Progenitor cell of endocrine pancreas (in vitro differentiated cells): ENCODE data around the gene STX8. TPM values are rescaled to one million over a fixed set of nuclear protein-coding genes. Genes with fewer than 3 reads are reported as not detected.
"Not testable (repeated sequence)": the region's sequence is repeated elsewhere in the genome, so short reads cannot be mapped to it uniquely, and the experiment has no call there.

Experiments used
- DNase-seq: peaks from one replicate; pipeline ENCODE4 v3.0.0; 2021; ENCODE audit warnings: low spot score; ENCODE audit not compliant: unreplicated experiment
- H3K27ac Mint-ChIP-seq: 2 replicates; pipeline ENCODE4 v1.8.0; 2021; ENCODE audit warnings: mild to moderate bottlenecking, moderate library complexity, mixed read lengths
- H3K27me3 Mint-ChIP-seq: 2 replicates; pipeline ENCODE4 v1.8.0; 2021; ENCODE audit warnings: mixed read lengths
- H3K36me3 Mint-ChIP-seq: 2 replicates; pipeline ENCODE4 v1.8.0; 2022; ENCODE audit warnings: mixed read lengths; ENCODE audit not compliant: insufficient read depth
- H3K4me1 Mint-ChIP-seq: 2 replicates; pipeline ENCODE4 v1.8.0; 2021; ENCODE audit warnings: low read depth, mixed read lengths
- H3K4me3 Mint-ChIP-seq: 2 replicates; pipeline ENCODE4 v1.8.0; 2021; ENCODE audit warnings: low read depth, mild to moderate bottlenecking, moderate library complexity, mixed read lengths
- H3K9me3 Mint-ChIP-seq: 2 replicates; pipeline ENCODE4 v1.8.0; 2021; ENCODE audit warnings: low read depth, mixed read lengths
- CTCF ChIP-seq: fragments of 200-600 bp; sonication (generic); IDR thresholded peaks from one replicate; pipeline ENCODE4 v1.5.0; 2021; ENCODE audit warnings: antibody characterized with exemption, mild to moderate bottlenecking; ENCODE audit not compliant: unreplicated experiment
- total RNA-seq: library from RNA; stranded (reverse); gene quantifications from 2 replicates; pipeline ENCODE4 v1.2.1, GENCODE V29; 2021

Gene STX8
- total RNA-seq, 1 donor from 2014 or later = 63.4 TPM

GRCh38 chr17:9363440-9364350 is 211.9 kb downstream of the STX8 start:
- Mint-ChIP-seq H3K36me3 (no peaks in the 10 kb centered on the region), H3K27me3 (no peaks in the 10 kb centered on the region), H3K9me3 (no peaks in the 10 kb centered on the region), H3K4me1 (peaks cover 29% of the 10 kb centered on the region), H3K4me3 (no peak overlapping the region), H3K27ac (no peak overlapping the region)
- DNase-seq = no peak
- TF ChIP-seq CTCF = no peak

DNA sequence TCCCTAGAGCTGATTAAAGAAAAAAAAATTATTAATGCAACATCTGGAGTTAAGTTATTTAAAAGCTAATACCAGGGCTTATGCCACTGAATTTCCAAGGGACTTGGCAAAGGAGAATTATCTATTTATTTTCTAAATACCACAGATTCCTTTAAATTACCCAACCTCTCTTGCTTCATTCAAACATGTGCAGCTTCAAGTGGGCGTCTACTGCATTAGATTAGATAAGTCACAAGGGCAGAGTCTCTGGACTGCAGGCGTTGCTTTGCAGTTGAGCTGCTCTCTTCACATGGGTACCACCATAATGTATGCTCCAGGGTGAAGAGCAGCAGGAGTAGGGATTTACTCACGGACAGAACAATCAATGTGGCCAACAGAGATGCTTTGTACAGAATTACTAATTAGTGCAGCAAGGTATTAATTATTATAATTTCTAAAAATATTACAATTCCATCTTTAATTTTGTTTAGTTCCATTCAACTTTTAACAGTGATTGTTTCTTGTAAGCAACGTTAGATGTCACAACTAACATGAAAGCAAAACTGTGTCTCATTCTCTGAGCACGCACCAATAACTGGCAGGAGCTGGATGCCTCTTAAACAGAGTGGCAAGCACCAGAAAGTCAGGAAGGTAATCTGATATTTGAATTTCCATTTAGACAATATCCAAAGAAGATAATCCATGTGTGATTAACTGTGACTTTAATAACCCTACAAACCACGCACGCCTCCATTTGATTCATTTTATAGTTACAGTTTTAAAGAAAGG is 214.2 kb downstream of the STX8 start:
- DNase-seq = no peak
- Mint-ChIP-seq H3K27me3 (no peaks in the 10 kb centered on the region), H3K36me3 (no peaks in the 10 kb centered on the region), H3K4me3 (no peak overlapping the region), H3K9me3 (no peaks in the 10 kb centered on the region), H3K27ac (no peak overlapping the region), H3K4me1 (peaks cover 26% of the 10 kb centered on the region)
- no peak for TF ChIP-seq CTCF

DNA sequence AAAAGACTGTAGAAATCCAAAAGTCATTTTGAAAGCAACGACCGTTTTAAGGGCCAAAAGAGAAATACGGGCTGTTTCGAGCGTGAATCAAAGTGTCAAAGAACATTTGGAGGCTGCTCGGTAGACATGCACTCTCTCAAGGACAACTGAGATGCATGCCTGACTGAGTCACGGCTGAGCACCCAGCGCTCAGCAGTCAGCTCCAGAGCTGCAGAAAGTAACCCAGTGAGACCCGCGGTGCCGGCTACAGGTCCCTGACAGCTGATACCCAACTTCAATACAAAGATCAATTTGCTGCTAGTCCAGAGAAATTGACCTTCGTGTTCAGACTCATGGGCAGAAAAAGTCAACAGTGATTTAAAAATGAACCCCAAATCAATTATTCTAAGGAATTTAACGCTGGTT is 214.9 kb downstream of the STX8 start:
- Mint-ChIP-seq H3K36me3 (no peaks in the 10 kb centered on the region), H3K4me1 (peaks cover 26% of the 10 kb centered on the region), H3K27me3 (no peaks in the 10 kb centered on the region), H3K9me3 (no peaks in the 10 kb centered on the region), H3K27ac (peak overlapping the region; percentile 59), H3K4me3 (peak overlapping the region; percentile 29)
- no peak for TF ChIP-seq CTCF
- no peak for DNase-seq

- no peak for DNase-seq
- TF ChIP-seq CTCF = no peak
- no peaks in the 10 kb centered on the region for H3K27me3 Mint-ChIP-seq
- H3K4me3 Mint-ChIP-seq = no peak overlapping the region
- no peaks in the 10 kb centered on the region for H3K36me3 Mint-ChIP-seq
- H3K27ac Mint-ChIP-seq = no peak overlapping the region
- H3K9me3 Mint-ChIP-seq = no peaks in the 10 kb centered on the region
- peaks cover 13% of the 10 kb centered on the region for H3K4me1 Mint-ChIP-seq
Observed at GRCh38 chr17:9356488-9356911, 219.1 kb downstream of the STX8 start.

- Mint-ChIP-seq H3K4me3 (no peak overlapping the region), H3K4me1 (peaks cover 8% of the 10 kb centered on the region), H3K9me3 (no peaks in the 10 kb centered on the region), H3K27me3 (no peaks in the 10 kb centered on the region), H3K27ac (no peak overlapping the region), H3K36me3 (no peaks in the 10 kb centered on the region)
- no peak for TF ChIP-seq CTCF
- no peak for DNase-seq
Observed at GRCh38 chr17:9355846-9356245, 219.8 kb downstream of the STX8 start.

DNA sequence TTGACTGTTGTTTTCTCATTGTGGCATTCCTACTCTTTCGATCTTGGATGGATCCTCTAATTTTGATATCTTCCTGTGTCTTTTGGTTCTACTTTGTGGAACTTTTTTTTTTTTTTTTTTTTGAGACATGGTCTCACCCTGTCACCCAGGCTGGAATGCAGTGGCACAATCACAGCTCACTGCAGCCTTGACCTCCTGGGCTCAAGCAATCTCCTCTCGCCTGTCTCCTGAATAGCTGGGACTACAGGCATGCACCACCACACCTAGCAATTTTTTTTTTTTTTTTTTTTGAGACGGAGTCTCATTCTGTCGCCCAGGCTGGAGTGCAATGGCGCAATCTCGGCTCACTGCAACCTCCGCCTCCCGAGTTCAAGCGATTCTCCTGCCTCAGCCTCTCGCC is 220.4 kb downstream of the STX8 start:
- not testable (repeated sequence) for H3K4me3 Mint-ChIP-seq, H3K9me3 Mint-ChIP-seq, H3K4me1 Mint-ChIP-seq, H3K27me3 Mint-ChIP-seq, H3K27ac Mint-ChIP-seq, H3K36me3 Mint-ChIP-seq, DNase-seq
